GM12872 (cell line): ENCODE measurements around the gene EVI5.

Source experiments
- TF ChIP-seq, protein P1 (sequence below): IDR thresholded peaks from 3 replicates; pipeline ENCODE4 v1.5.1; 2011; ENCODE audit warnings: low read depth, mild to moderate bottlenecking, low read length, moderate library complexity; ENCODE audit not compliant: insufficient read depth

The EVI5 gene

DNA sequence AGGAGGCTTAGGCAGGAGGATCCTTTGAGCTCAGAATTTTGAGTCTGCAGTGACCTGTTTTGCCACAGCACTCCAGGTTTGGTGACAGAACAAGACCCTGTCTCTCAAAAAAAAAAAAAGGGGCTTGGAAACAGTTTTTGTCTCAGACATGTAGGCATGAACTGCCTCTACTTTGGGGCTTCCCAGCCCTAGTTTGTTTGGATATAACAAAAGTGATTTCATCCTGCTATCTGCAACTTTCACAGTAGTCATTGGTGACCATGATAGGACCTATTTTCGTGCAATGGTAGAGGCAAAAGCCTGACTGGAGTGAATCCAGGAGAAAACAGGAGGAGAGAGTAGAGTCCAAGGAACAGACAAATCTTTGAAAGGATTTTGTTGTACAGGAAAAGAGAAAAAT, 20.3 kb upstream of the EVI5 start:
- TF ChIP-seq, protein P1, sequence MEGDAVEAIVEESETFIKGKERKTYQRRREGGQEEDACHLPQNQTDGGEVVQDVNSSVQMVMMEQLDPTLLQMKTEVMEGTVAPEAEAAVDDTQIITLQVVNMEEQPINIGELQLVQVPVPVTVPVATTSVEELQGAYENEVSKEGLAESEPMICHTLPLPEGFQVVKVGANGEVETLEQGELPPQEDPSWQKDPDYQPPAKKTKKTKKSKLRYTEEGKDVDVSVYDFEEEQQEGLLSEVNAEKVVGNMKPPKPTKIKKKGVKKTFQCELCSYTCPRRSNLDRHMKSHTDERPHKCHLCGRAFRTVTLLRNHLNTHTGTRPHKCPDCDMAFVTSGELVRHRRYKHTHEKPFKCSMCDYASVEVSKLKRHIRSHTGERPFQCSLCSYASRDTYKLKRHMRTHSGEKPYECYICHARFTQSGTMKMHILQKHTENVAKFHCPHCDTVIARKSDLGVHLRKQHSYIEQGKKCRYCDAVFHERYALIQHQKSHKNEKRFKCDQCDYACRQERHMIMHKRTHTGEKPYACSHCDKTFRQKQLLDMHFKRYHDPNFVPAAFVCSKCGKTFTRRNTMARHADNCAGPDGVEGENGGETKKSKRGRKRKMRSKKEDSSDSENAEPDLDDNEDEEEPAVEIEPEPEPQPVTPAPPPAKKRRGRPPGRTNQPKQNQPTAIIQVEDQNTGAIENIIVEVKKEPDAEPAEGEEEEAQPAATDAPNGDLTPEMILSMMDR: no peak

DNA sequence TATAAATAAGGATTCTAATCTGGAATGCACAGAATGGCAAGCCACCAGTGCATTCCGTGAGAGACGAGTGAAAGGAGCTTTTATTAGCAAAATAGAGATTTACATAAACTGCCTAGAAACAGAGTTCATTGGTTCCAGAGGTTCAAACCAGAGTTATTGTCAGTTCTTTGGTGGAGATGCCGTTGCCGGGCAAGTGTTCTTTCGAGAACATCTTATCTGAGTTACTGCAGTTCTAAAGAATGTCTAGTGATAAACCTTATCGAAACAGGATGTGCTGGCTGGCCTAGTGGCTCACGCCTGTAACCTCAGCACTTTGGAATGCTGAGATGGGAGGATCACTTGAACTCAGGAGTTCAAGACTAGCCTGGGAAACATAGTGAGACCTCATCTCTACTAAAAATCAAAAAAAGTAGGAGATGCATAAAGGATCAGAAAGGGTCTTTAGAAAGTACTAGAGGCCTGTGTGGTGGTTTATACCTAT, 19.9 kb upstream of the EVI5 start:
- TF ChIP-seq, protein P1: no peak

DNA sequence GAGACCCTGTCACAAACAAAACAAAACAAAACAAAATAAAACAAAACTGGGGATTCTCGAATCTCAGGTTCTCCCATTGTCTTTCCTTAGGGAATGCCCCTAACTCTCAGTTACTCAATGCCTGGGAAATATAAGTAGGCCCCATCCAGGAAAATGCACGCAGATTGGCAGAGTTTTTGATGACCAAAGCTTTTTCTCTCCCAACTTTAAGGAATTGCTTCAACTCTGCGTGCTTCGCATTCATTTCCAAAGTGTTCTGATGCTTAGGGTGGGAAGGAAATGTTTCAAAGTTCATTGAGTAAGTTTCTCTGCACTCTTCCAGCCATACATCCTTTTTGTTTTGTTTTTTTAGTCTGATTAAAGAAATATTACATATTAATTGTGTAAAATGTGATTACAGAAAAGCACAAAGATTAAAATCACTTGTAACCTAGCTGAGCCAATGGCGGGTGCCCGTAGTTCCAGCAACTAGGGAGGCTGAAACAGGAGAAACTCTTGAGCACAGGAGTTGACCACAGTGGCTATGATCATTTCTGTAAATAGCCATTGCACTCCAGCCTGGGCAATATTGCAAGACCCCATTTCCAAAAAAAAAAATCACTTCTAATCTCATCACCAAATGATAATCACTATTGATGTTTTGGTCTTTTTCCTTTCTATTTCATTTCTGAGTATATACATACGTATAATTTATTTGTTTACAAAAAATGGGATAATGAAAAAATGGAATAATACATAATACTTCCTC, 18.4 kb upstream of the EVI5 start:
- TF ChIP-seq, protein P1: no peak

DNA sequence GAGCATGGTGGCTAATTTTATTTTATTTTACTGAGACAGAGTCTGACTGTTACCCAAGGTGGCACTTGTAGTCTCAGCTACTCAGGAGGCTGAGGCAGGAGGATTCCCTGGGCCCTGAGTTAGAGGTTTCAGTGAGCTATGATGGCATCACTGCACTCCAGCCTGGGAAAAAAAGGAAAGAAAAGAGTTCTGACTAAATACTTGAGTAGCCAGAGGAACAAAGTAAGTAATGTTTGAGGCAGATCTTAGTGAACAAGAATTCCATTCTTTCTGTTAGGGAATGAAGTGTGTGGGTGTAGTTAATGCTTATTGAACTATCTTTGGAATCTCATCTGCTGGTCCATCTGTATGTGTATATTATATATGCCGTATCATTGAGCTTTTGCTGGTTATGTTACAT, 13.1 kb upstream of the EVI5 start:
- TF ChIP-seq, protein P1: no peak

DNA sequence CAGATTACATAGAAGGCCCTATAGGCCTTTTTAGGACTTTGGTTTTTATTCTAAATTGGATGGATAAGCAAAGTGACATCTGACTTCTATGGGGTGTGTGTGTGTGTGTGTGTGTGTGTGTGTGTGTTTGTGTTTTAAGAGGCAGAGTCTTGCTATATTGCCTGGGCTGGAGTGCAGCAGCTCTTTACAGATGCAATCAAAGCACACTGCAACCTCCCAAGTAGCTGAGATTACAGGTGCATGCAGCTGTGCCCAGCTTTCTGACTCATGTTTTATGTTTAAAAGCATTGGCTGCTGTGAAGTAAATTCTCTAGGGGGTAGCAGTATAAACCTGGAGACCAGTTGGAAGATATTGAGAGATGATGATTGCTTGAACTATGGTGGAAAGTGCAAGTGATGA, 12.4 kb upstream of the EVI5 start:
- TF ChIP-seq, protein P1: no peak

DNA sequence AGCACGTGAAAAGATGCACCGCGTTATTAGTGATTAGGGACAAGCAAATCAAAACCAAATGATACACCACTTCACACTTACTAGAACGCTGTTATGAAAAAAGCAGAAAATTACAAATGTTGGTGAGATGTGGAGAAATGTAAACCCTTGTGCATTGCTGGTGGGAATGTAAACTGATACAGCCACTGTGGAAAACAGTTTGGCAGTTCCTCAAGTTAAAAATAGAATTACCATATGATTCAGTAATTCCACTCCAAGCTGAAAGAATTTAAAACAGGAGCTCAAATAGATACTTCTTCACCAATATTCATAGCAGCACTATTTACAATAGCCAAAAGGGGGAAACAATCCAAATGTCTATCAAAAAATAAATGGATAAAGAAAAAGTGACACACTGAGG, 10.3 kb upstream of the EVI5 start:
- TF ChIP-seq, protein P1: no peak

DNA sequence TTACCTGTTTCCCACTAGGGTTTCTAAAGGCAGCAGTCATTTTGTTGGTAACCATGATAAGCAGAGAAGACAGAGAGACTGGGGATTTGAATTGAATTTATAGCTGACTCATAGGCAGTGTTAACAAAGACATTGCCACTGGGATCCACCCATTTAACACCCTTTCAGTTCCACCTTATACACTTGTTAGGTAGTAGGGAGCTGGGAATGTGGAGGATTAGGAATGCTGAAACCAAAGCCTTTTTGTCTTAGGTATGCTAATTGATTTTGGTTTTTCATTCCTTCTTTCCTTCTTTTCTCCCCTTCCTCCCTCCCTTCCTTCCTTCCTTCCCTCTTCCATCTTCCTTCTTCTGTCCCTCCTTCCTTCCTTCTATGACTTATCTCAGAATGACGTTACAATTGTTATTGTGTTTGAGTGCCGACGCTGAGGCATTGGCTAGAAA, 7.5 kb upstream of the EVI5 start:
- TF ChIP-seq, protein P1: no peak
